Tibial nerve (tissue), 3 donors: Measurements from ENCODE around the gene ESCO1.

Experiments used
- CTCF ChIP-seq, 5 experiments: fragments of 200-600 bp in 3 of 5; fragments of 450-650 bp in 2 of 5; sonication (generic) in 3 of 5; IDR thresholded peaks; one replicate each; pipeline ENCODE4 v1.5.1; 2016 to 2019; ENCODE audit warnings: antibody characterized with exemption in 5 of 5, mild to moderate bottlenecking in 3 of 5, moderate library complexity in 2 of 5
- POLR2A ChIP-seq, 2 donors: fragments of 450-650 bp; IDR thresholded peaks; one replicate each; pipeline ENCODE4 v1.6.1; 2017; ENCODE audit warnings: antibody characterized with exemption in 2 of 2, mild to moderate bottlenecking in 2 of 2, moderate library complexity in 2 of 2

GRCh38 chr18:21534327-21534726 lies 66.2 kb downstream of the ESCO1 start:
- TF ChIP-seq CTCF (IDR thresholded peaks at IDR 0.05) (no peak), POLR2A (IDR thresholded peaks at IDR 0.05) (no peak)
